ENCODE measurements around the gene SEMA3G.

DNA sequence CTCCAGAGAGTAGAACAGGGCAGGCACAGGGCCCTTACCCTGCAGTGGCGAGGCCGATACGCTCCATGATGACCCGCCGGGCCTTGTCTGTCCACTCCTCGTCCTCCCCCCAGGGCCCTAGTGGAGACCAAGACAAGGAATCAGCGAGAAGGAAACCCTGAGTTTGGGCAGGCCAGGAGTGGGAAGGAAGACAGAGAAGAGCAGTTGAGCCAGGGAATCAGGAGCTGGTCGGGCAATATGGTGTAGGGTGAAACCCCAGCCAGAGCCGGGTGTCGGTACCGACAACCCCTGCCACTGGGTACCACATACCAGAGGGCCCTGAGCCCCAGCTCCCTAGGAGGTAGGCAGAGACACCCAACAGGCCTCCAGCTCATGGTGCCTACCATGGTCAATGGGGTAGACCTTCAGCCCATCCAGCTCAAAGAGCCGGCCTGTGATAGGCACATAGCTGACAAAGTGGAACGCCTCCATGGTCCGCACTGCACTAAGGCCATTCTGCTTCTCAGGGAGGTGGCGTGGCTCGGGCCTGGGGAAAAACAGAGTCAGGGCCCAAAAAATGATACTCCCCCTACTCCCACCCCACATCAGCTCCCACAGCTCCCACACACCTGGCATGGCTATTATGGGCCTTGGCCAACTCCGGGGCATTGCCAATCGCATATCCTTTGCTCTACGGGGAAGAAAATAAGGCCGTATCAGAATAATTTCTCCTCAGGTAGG lies 38.0 kb downstream of the SEMA3G start:
- no peak for TF ChIP-seq ZNF274 (IDR thresholded peaks at IDR 0.05; ENCODE audit: low read depth, low read length)
- no peak for TF ChIP-seq YY1 (IDR thresholded peaks at IDR 0.05; ENCODE audit: insufficient read depth, insufficient read length)
